GM20000 (cell line): Measurements from ENCODE around the gene TIMM50.
"Not testable (repeated sequence)": the region's sequence is repeated elsewhere in the genome, so short reads cannot be mapped to it uniquely, and the experiment has no call there.

Experiments
- DNase-seq: peaks from one replicate; pipeline ENCODE4 v3.0.0; 2012; ENCODE audit warnings: low spot score
- CTCF ChIP-seq: IDR thresholded peaks from 2 replicates; pipeline ENCODE4 v1.5.1; 2012; ENCODE audit warnings: mild to moderate bottlenecking, control low read depth; ENCODE audit errors: extremely low read depth, missing control alignments

The TIMM50 gene

GRCh38 chr19:39472746-39473442, 7.7 kb upstream of the TIMM50 start:
- TF ChIP-seq CTCF: no peak
- no peak for DNase-seq

- no peak for DNase-seq
- TF ChIP-seq CTCF: no peak
These were observed 7.1 kb upstream of the TIMM50 start for GRCh38 chr19:39473443-39473960.

GRCh38 chr19:39474139-39474620, 6.5 kb upstream of the TIMM50 start:
- peak; percentile 78 for TF ChIP-seq CTCF
- DNase-seq: peak; percentile 70

- no peak for TF ChIP-seq CTCF
These were observed 4.9 kb upstream of the TIMM50 start for GRCh38 chr19:39475748-39476147.

GRCh38 chr19:39479319-39479801, 1.3 kb upstream of the TIMM50 start:
- not testable (repeated sequence) for DNase-seq

More at GRCh38 chr19:39475748-39476147, 4.9 kb upstream of the TIMM50 start:
- DNase-seq: no peak

GRCh38 chr19:39479916-39480315, 722 bp upstream of the TIMM50 start:
- no peak for DNase-seq
- TF ChIP-seq CTCF: no peak

- no peak for DNase-seq
- TF ChIP-seq CTCF: no peak
These were observed 549 bp downstream of the TIMM50 start for GRCh38 chr19:39481229-39481545.

- DNase-seq: no peak
- no peak for TF ChIP-seq CTCF
These were observed 1.0 kb downstream of the TIMM50 start for GRCh38 chr19:39481676-39482075.
